Stimulated activated CD4-positive, alpha-beta T cell treated with anti-CD3 and anti-CD28 coated beads, TNF-alpha, amount 100 ng/mL, for 24 hours (primary cell): ENCODE measurements around the gene C1QL4.
"Not testable (repeated sequence)": the region's sequence is repeated elsewhere in the genome, so short reads cannot be mapped to it uniquely, and the experiment has no call there.

Experiments used
- DNase-seq, 3 experiments: peaks; one replicate each; pipeline ENCODE4 v3.0.0-alpha.2; 2020; ENCODE audit warnings: low read depth in 3 of 3

Gene C1QL4

GRCh38 chr12:49336645-49337584 is at the start of gene C1QL4:
Gene C1QL4, minus strand, starts transcription at chr12:49337188. Its CDS starts 711 bp downstream, at chr12:49336477.
- peak; percentile 66 to 89 (median 73) for DNase-seq

GRCh38 chr12:49380184-49380583 is 43.2 kb upstream of the C1QL4 start:
- not testable (repeated sequence) for DNase-seq

GRCh38 chr12:49377386-49377785 is 40.4 kb upstream of the C1QL4 start:
- no peak for DNase-seq

GRCh38 chr12:49375406-49375805 is 38.4 kb upstream of the C1QL4 start:
- DNase-seq = no peak

- no peak for DNase-seq
Observed at GRCh38 chr12:49370539-49370938, 33.6 kb upstream of the C1QL4 start.

GRCh38 chr12:49369411-49370145 is 32.6 kb upstream of the C1QL4 start:
- DNase-seq = no peak

GRCh38 chr12:49368240-49368600 is 31.2 kb upstream of the C1QL4 start:
- no peak for DNase-seq

- DNase-seq = peak in 2 of 3 experiments; percentile 63 to 94
Observed at GRCh38 chr12:49367381-49368239, 30.6 kb upstream of the C1QL4 start, which contains the start of gene SPATS2. Gene SPATS2, plus strand, starts transcription at chr12:49367462. Its CDS starts 93,551 bp downstream, at chr12:49461013.

GRCh38 chr12:49366652-49367380 is 29.8 kb upstream of the C1QL4 start:
- peak; percentile 67 to 87 (median 69) for DNase-seq

GRCh38 chr12:49366096-49366651 is 29.2 kb upstream of the C1QL4 start:
- DNase-seq = no peak

- DNase-seq = no peak
Observed at GRCh38 chr12:49365542-49365941, 28.6 kb upstream of the C1QL4 start.

- no peak for DNase-seq
Observed at GRCh38 chr12:49364989-49365388, 28.0 kb upstream of the C1QL4 start.

- DNase-seq = no peak
Observed at GRCh38 chr12:49362077-49362476, 25.1 kb upstream of the C1QL4 start.

GRCh38 chr12:49359671-49360070 is 22.7 kb upstream of the C1QL4 start:
- DNase-seq = no peak

- DNase-seq = no peak
Observed at GRCh38 chr12:49358483-49359141, 21.6 kb upstream of the C1QL4 start.

GRCh38 chr12:49357103-49357678 is 20.2 kb upstream of the C1QL4 start:
- no peak for DNase-seq

- DNase-seq = no peak
Observed at GRCh38 chr12:49355913-49356312, 18.9 kb upstream of the C1QL4 start.

GRCh38 chr12:49352351-49352750 is 15.4 kb upstream of the C1QL4 start:
- no peak for DNase-seq

- no peak for DNase-seq
Observed at GRCh38 chr12:49349266-49349665, 12.3 kb upstream of the C1QL4 start.

- no peak for DNase-seq
Observed at GRCh38 chr12:49348781-49349180, 11.8 kb upstream of the C1QL4 start.
